Small intestine (tissue), 7 donors: ENCODE measurements around the gene NID1. TPM values are rescaled to one million over a fixed set of nuclear protein-coding genes. Genes with fewer than 3 reads are reported as not detected.
A peak's percentile ranks its signal among the peaks of the same experiment; 100 is the strongest.

ENCODE experiments used
- DNase-seq, 2 donors: peaks; one replicate each; pipeline versions ENCODE4 v3.0.0 to v3.0.0-alpha.2; 2013
- FAIRE-seq: peaks from 2 replicates; lab custom pipeline; 2012; peaks lifted over from hg19 to GRCh38; lab: Jason Lieb, UNC
- H3K27ac ChIP-seq, 3 donors: one replicate each; pipeline ENCODE4 v1.5.1; 2013; ENCODE audit warnings: low read length in 2 of 3, mild to moderate bottlenecking in 2 of 3, control low read depth in 1 of 3, inconsistent platforms in 1 of 3, low read depth in 1 of 3, moderate library complexity in 1 of 3
- H3K27me3 ChIP-seq, 3 donors: one replicate each; pipeline ENCODE4 v1.6.1; 2013; ENCODE audit warnings: low read length in 3 of 3, inconsistent platforms in 1 of 3; ENCODE audit not compliant: control insufficient read depth in 3 of 3, insufficient read depth in 3 of 3
- H3K36me3 ChIP-seq, 3 donors: one replicate each; pipeline ENCODE4 v1.6.1; 2013; ENCODE audit warnings: low read length in 3 of 3, inconsistent platforms in 1 of 3, low read depth in 1 of 3, mild to moderate bottlenecking in 1 of 3, moderate library complexity in 1 of 3; ENCODE audit not compliant: control insufficient read depth in 3 of 3, insufficient read depth in 2 of 3
- H3K4me1 ChIP-seq, 3 donors: one replicate each; pipeline ENCODE4 v1.6.1; 2013; ENCODE audit warnings: low read length in 2 of 3, inconsistent platforms in 1 of 3, low read depth in 1 of 3, mild to moderate bottlenecking in 1 of 3, moderate library complexity in 1 of 3; ENCODE audit not compliant: control insufficient read depth in 3 of 3, insufficient read depth in 2 of 3
- H3K4me3 ChIP-seq, 3 donors: one replicate each; pipeline ENCODE4 v1.5.1; 2013; ENCODE audit warnings: low read length in 3 of 3, control low read depth in 1 of 3, inconsistent platforms in 1 of 3, low read depth in 1 of 3, mild to moderate bottlenecking in 1 of 3, moderate library complexity in 1 of 3
- H3K9me3 ChIP-seq, 2 donors: one replicate each; pipeline ENCODE4 v1.6.1; 2013; ENCODE audit warnings: low read depth in 1 of 2, low read length in 1 of 2; ENCODE audit not compliant: control insufficient read depth in 2 of 2, insufficient read depth in 1 of 2
- WGBS, 3 donors: extraction: QIAGEN DNeasy Blood & Tissue Kit; methylation state at CpG; one replicate each; pipeline ENCODE4 v1.1.7; 2013; 5-methylcytosine and 5-hydroxymethylcytosine counted together
- polyA plus RNA-seq, 4 donors: library from polyadenylated mRNA; stranded (reverse) in 3 of 4; unstranded in 1 of 4; fragments of 200-250 nt in 3 of 4; fragments of 120-200 nt in 1 of 4; gene quantifications; one replicate each; pipeline versions ENCODE4 v1.2.1 to v1.2.3, GENCODE V29; 2013
- donor health status: healthy with polysubstance abuse.
- donor health status: control.
- donor health status: control.
- donor health status: Bipolar disorder and iron deficiency.
- donor health status: healthy.

NID1 gene
- polyA plus RNA-seq, 4 donors: 0.67 to 62.0 (median 19.9) TPM

DNA sequence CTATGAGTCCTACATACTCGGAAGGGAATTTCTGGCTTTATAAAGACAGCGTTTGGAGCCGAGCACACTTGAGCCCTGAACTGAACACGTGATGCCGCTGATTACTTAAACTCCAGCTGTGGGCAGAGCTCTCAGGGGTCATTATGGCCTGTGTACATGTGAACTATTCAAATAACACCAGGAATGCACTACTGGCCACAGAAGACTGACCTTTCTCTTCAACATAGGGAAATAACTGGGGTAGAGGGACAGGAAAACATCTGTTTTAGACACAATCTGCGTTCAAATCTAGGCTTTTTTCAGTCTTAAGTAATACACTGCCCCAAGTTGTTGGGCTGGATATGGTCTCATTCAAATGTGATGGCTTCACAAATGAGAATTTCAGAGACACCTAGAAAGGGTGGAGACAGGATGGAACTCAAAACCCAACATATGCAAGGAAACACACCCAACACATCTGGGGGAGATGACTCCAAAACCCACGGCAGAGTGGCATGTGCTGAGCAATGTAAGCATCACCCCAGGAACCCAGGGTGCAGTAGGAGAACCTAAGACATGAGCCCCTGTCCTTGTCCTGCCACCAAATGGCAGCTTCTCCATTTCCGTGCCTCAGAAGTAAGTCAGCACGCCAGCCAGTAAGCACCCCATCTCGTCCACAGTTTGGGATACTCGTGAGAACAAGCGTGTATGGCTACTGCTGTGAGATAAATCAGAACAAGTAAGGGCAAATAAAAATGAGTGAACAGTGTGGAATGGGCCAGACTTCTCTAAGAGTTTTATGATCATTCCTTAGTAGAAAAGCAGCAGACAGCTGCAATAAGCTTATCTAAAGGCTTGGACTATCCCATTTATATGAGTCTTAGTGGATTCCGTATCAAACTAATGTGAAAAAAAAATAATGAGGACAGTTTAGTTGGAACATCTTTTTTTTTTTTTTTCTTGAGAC lies 24.9 kb downstream of the NID1 start:
- no peak overlapping the region for H3K4me3 ChIP-seq
- H3K9me3 ChIP-seq: peaks cover 0 to 10% of the 10 kb centered on the region in 2 donors
- H3K36me3 ChIP-seq: peaks cover 0 to 17% (median 0%) of the 10 kb centered on the region in 3 donors
- peak overlapping the region in 1 of 3 donors; percentile 39 for H3K27ac ChIP-seq
- FAIRE-seq (no peak), DNase-seq (peak in 1 of 2 donors; percentile 38)
- no peaks in the 10 kb centered on the region for H3K4me1 ChIP-seq
- no peaks in the 10 kb centered on the region for H3K27me3 ChIP-seq
- WGBS, 3 donors: 64 to 67% (median 65%) methylated on average over 13 of the region's 13 CpGs

DNA sequence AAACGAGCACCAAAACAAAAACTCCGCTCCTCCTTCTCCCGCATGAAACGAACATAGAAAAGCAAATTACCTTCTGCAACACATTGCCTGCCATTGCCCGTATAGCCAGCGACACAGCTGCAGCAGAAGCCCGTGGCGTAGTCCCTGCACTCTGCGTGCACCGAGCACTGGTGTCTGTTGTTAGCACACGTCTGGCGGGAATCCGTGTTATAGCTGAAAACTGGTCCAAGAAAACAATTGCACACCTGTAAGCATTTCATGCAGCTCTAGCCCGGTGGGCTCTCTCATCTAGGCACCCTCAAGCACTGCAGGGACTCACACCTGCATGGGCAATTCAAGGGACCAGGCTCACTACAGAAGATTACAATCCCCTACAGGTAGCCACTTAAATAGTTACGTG lies 26.9 kb downstream of the NID1 start:
- FAIRE-seq: no peak
- 94 to 97% (median 95%) methylated on average over 15 of the region's 15 CpGs for WGBS, 3 donors
- H3K4me1 ChIP-seq: no peaks in the 10 kb centered on the region
- DNase-seq: no peak
- H3K4me3 ChIP-seq: no peak overlapping the region
- no peak overlapping the region for H3K27ac ChIP-seq
- peaks cover 0 to 14% (median 0%) of the 10 kb centered on the region in 3 donors for H3K36me3 ChIP-seq
- peaks cover 0 to 7% of the 10 kb centered on the region in 2 donors for H3K9me3 ChIP-seq
- H3K27me3 ChIP-seq: no peaks in the 10 kb centered on the region

DNA sequence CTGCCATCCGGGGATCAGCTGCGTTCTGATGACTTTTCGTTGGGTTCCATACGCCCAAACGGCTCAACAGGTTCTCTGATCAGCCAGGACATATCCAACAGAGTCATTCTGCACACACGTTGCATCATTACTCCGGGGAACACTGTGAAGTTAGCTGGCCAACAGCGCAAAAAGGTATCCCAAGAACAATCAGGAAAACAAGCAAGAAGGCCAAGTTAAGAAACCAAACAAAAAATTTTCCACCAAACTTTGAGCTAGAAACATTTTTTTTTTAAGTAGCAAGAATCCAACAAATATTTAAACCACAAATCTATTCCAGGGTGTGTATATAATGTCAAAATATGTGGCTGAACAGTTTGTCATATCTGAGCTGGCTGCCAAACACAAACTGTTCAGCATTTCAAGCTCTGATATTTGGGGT lies 29.2 kb downstream of the NID1 start:
- H3K27me3 ChIP-seq: no peaks in the 10 kb centered on the region
- DNase-seq: no peak
- peaks cover 0 to 11% (median 2%) of the 10 kb centered on the region in 3 donors for H3K36me3 ChIP-seq
- no peaks in the 10 kb centered on the region for H3K9me3 ChIP-seq
- no peaks in the 10 kb centered on the region for H3K4me1 ChIP-seq
- H3K4me3 ChIP-seq: no peak overlapping the region
- WGBS, 3 donors: 77 to 86% (median 85%) methylated on average over 8 of the region's 8 CpGs
- no peak for FAIRE-seq
- H3K27ac ChIP-seq: no peak overlapping the region

DNA sequence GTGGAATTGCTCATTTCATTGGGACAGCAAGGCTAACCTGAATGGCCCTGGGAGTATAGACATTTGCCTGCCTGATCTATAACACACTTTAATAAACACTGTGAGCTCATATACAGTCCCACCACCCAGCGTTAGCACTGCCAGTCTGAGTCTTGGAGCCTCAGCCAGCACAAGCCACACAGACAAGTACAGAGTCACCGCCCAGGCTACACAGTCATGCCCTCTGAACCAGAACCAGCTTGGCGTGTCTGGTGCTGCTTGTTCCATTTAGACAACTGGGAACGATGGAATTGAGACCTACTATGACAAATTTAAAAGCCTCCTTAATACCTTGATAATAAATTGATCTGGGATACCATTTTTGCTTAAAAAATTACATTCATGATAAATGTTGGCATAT lies 31.6 kb downstream of the NID1 start:
- H3K9me3 ChIP-seq: no peaks in the 10 kb centered on the region
- peaks cover 0 to 16% (median 2%) of the 10 kb centered on the region in 3 donors for H3K36me3 ChIP-seq
- H3K27ac ChIP-seq: no peak overlapping the region
- DNase-seq (no peak), FAIRE-seq (no peak)
- H3K4me3 ChIP-seq: no peak overlapping the region
- no peaks in the 10 kb centered on the region for H3K4me1 ChIP-seq
- no peaks in the 10 kb centered on the region for H3K27me3 ChIP-seq
- WGBS, 3 donors: 84 to 89% (median 88%) methylated on average over 4 of the region's 4 CpGs

DNA sequence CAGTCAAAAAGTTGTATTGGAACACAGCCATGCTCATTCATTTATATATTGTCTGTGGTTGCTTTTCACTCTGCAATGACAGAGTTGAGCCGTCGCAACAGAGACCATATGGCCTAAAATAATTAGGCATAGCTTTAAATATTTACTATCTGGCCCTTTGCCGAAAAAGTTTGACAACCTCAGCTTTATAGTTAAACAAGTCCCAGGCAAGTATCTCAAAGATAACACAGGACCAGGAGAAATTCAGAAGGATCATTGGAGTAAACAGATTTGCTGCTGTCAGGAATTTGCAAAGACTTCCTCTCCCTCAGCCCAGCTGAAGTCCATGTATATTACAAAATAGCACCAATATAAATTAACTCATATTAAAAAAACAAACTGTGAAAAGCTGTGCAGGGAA lies 34.4 kb downstream of the NID1 start:
- FAIRE-seq: no peak
- Histone ChIP-seq H3K4me3 (no peak overlapping the region), H3K36me3 (peaks cover 0 to 24% (median 2%) of the 10 kb centered on the region in 3 donors), H3K9me3 (no peaks in the 10 kb centered on the region), H3K27ac (no peak overlapping the region), H3K4me1 (no peaks in the 10 kb centered on the region), H3K27me3 (no peaks in the 10 kb centered on the region)
- WGBS, 3 donors: 53 to 67% (median 61%) methylated on average over 3 of the region's 3 CpGs
- no peak for DNase-seq

DNA sequence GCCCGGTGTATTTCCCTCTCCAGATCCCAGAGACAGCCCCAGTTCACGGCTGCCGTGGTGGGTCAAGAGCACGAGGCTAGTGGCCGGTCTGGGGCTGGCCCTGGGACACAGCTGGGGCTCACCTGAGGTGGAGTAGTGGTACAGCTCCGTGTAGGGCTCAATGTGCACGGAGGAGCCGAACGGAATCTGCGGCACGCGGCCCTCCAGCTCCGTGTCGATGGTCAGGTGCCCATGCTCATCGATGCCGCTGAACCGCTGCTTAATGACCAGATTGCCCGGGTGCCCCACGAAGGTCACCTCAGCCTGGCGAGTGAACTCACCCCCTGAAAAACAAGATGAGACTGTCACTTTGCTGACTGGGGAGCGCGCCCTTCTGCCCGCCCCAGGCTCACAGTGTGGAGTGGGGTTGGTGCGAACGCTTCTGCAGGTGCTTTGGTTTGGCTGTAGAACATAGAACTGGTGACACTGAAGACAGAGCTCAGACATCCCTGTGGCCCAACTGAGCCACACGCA lies 35.4 kb downstream of the NID1 start:
- 90 to 94% (median 93%) methylated on average over 26 of the region's 26 CpGs for WGBS, 3 donors
- FAIRE-seq: no peak
- peaks cover 0 to 26% (median 2%) of the 10 kb centered on the region in 3 donors for H3K36me3 ChIP-seq
- H3K9me3 ChIP-seq: no peaks in the 10 kb centered on the region
- H3K4me3 ChIP-seq: no peak overlapping the region
- H3K4me1 ChIP-seq: no peaks in the 10 kb centered on the region
- no peaks in the 10 kb centered on the region for H3K27me3 ChIP-seq
- no peak overlapping the region for H3K27ac ChIP-seq
- no peak for DNase-seq

DNA sequence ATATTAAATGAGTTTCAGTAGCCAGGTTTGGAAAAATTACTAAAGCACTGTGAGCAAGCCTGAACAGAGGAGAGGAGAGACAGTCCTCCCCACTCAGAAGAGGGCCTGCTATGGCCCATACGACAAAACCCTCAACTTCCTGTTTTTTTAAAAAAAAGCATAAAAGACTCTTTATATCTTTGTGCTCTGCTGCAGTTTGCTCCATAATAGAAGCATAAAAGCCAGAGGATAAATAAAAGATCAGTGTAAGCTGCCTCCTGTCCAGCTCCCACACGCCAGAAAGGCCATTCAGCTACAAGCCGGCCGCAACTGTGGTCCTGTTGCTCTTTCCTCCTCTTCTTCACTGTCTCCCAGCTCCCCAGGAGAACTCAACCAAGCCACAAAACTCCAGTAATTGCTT lies 37.8 kb downstream of the NID1 start:
- H3K9me3 ChIP-seq: no peaks in the 10 kb centered on the region
- H3K27me3 ChIP-seq: no peaks in the 10 kb centered on the region
- no peak for DNase-seq
- no peak overlapping the region for H3K4me3 ChIP-seq
- no peak overlapping the region for H3K27ac ChIP-seq
- H3K36me3 ChIP-seq: peaks cover 0 to 27% (median 2%) of the 10 kb centered on the region in 3 donors
- 82 to 90% (median 89%) methylated on average over 4 of the region's 4 CpGs for WGBS, 3 donors
- FAIRE-seq: no peak
- no peaks in the 10 kb centered on the region for H3K4me1 ChIP-seq

DNA sequence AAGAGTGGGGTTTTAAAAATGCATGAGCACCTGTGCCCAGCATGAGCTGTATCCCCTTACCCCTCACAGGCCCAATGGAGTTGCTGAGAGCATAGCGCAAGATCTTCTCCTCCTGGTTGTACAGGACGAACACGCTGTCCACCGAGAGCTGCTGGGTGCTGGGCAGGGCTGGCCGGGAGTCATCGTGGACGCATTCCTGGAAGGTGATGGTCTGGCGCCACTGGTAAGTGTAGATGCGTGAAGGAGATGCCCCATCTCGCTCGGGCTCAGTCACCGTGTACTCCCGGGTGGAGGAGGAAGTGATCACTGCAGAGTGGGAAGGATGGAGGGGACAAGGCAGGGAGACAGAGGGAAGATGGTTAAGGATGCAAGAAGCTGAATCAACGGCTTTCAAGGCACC lies 39.1 kb downstream of the NID1 start:
- H3K36me3 ChIP-seq: peaks cover 0 to 23% (median 0%) of the 10 kb centered on the region in 3 donors
- FAIRE-seq: no peak

More for the DNA sequence above, 39.1 kb downstream of the NID1 start:
- no peaks in the 10 kb centered on the region for H3K9me3 ChIP-seq
- WGBS, 3 donors: 94 to 98% (median 96%) methylated on average over 14 of the region's 14 CpGs
- H3K27me3 ChIP-seq: no peaks in the 10 kb centered on the region
- no peaks in the 10 kb centered on the region for H3K4me1 ChIP-seq
- H3K27ac ChIP-seq: no peak overlapping the region
- no peak overlapping the region for H3K4me3 ChIP-seq
- no peak for DNase-seq
